Kidney (tissue), 14 donors: Measurements from ENCODE around the gene CHEK2. TPM values are rescaled to one million over a fixed set of nuclear protein-coding genes. Genes with fewer than 3 reads are reported as not detected.
"Not testable (repeated sequence)": the region's sequence is repeated elsewhere in the genome, so short reads cannot be mapped to it uniquely, and the experiment has no call there.

Experiments
- DNase-seq, 5 donors: peaks; one replicate each; pipeline ENCODE4 v3.0.0-alpha.2; 2013 to 2020
- FAIRE-seq: peaks from 2 replicates; lab custom pipeline; 2012; peaks lifted over from hg19 to GRCh38; lab: Jason Lieb, UNC
- H3K27ac ChIP-seq, 2 donors: one replicate each; pipeline ENCODE4 v1.7.0; 2013; ENCODE audit warnings: low read depth in 2 of 2, low read length in 2 of 2, inconsistent platforms in 1 of 2
- H3K27me3 ChIP-seq: one replicate; pipeline ENCODE4 v1.7.1; 2013; ENCODE audit warnings: low read length, inconsistent platforms; ENCODE audit not compliant: control insufficient read depth, insufficient read depth
- H3K36me3 ChIP-seq, 3 donors: one replicate each; pipeline versions ENCODE4 v1.7.0 to v1.7.1; 2013; ENCODE audit warnings: low read length in 3 of 3, control low read depth in 1 of 3, inconsistent platforms in 1 of 3; ENCODE audit not compliant: insufficient read depth in 3 of 3, control insufficient read depth in 2 of 3
- H3K4me1 ChIP-seq, 3 donors: one replicate each; pipeline versions ENCODE4 v1.7.0 to v1.7.1; 2013; ENCODE audit warnings: low read length in 3 of 3, inconsistent platforms in 1 of 3, low read depth in 1 of 3; ENCODE audit not compliant: control insufficient read depth in 2 of 3, insufficient read depth in 2 of 3
- H3K4me3 ChIP-seq, 3 donors: one replicate each; pipeline versions ENCODE4 v1.7.0 to v1.8.1; 2013; ENCODE audit warnings: low read length in 3 of 3, control low read depth in 1 of 3, inconsistent platforms in 1 of 3
- H3K9ac ChIP-seq, 3 donors: one replicate each; pipeline versions ENCODE4 v1.7.0 to v1.7.1; 2013; ENCODE audit warnings: low read length in 3 of 3, control low read depth in 1 of 3, inconsistent platforms in 1 of 3
- H3K9me3 ChIP-seq, 3 donors: one replicate each; pipeline versions ENCODE4 v1.7.0 to v1.7.1; 2013; ENCODE audit warnings: low read length in 3 of 3, control low read depth in 1 of 3, inconsistent platforms in 1 of 3; ENCODE audit not compliant: control insufficient read depth in 2 of 3, insufficient read depth in 1 of 3
- intact Hi-C: fragments of 100-400 bp; cut with DNase I; formaldehyde crosslinking; loops from one replicate; pipeline ENCODE4 v1.11.1; 2022
- polyA plus RNA-seq: library from polyadenylated mRNA; stranded (reverse); fragments of 350-450 nt; fragmentation: Illumina TruSeq; extraction: RNeasy Lipid Tissue Mini Kit (QIAGEN cat#74804); gene quantifications from one replicate; pipeline ENCODE4 v1.2.3, GENCODE V29; 2014; ENCODE audit warnings: low read depth, low replicate concordance; ENCODE audit not compliant: insufficient read depth
- total RNA-seq: library from RNA; stranded (reverse); fragmentation: NEBNext Ultra II Directional; extraction: Animal tissue kit (Norgen Biotek cat#: 25700); gene quantifications from one replicate; pipeline ENCODE4 v1.2.1, GENCODE V29; 2021
- TF ChIP-seq, protein P1 (sequence below): IDR thresholded peaks from 3 replicates; pipeline ENCODE4 v1.5.1; 2012; ENCODE audit warnings: mild to moderate bottlenecking, moderate library complexity, borderline replicate concordance; ENCODE audit not compliant: insufficient read depth; ENCODE audit errors: extremely low read depth
- donor health status: control.
- donor health status: control.
- donor health status: control.
- donor health status: control.
- donor health status: control.
- donor health status: DM: yes; HTN: yes; CAD: no.
- donor health status: Normal renal cell carcinoma (clear cell type).

CHEK2 gene
- total and polyA plus RNA-seq, 2 donors from 2014 or later = 4.6 to 10.1 TPM

GRCh38 chr22:28702891-28703290 is 38.7 kb downstream of the CHEK2 start:
- no peak for DNase-seq
- Histone ChIP-seq H3K36me3 (no peaks in the 10 kb centered on the region), H3K4me3 (no peak overlapping the region), H3K9ac (no peak overlapping the region), H3K9me3 (no peaks in the 10 kb centered on the region), H3K4me1 (no peaks in the 10 kb centered on the region), H3K27ac (no peak overlapping the region), H3K27me3 (no peaks in the 10 kb centered on the region)
- intact Hi-C loops = no loop called here
- TF ChIP-seq, protein P1, sequence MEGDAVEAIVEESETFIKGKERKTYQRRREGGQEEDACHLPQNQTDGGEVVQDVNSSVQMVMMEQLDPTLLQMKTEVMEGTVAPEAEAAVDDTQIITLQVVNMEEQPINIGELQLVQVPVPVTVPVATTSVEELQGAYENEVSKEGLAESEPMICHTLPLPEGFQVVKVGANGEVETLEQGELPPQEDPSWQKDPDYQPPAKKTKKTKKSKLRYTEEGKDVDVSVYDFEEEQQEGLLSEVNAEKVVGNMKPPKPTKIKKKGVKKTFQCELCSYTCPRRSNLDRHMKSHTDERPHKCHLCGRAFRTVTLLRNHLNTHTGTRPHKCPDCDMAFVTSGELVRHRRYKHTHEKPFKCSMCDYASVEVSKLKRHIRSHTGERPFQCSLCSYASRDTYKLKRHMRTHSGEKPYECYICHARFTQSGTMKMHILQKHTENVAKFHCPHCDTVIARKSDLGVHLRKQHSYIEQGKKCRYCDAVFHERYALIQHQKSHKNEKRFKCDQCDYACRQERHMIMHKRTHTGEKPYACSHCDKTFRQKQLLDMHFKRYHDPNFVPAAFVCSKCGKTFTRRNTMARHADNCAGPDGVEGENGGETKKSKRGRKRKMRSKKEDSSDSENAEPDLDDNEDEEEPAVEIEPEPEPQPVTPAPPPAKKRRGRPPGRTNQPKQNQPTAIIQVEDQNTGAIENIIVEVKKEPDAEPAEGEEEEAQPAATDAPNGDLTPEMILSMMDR = no peak
- FAIRE-seq = no peak

- intact Hi-C loops, H3K36me3 ChIP-seq, H3K4me3 ChIP-seq, H3K27ac ChIP-seq, H3K9me3 ChIP-seq, H3K9ac ChIP-seq, H3K27me3 ChIP-seq, FAIRE-seq, H3K4me1 ChIP-seq: not testable (repeated sequence)
- peak in 1 of 5 donors; percentile 10 for DNase-seq
These were observed 48.4 kb downstream of the CHEK2 start for GRCh38 chr22:28693041-28693760.

DNA sequence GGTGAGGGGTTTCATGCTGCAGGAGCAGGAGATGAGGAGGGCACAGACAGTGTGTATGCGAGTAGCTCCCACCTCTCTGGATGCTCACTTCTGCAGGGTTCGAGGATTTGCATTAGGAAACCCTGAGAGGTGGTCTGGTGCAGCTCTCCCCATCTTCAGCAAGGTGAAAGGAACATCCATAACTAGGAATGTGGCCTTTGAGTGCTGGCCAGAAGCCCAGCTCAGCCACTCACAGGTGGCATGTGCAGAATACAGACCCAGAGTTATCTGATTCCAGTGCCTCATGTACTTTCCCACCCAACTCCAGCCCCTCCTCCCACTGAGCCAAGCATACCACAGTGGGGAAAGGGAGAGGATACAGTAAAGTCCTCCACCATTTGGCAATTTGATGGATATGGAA is 51.8 kb downstream of the CHEK2 start:
- H3K4me3 ChIP-seq, H3K4me1 ChIP-seq, H3K9me3 ChIP-seq, H3K27me3 ChIP-seq, H3K36me3 ChIP-seq, H3K27ac ChIP-seq, H3K9ac ChIP-seq, intact Hi-C loops, DNase-seq, FAIRE-seq: not testable (repeated sequence)

- H3K9me3 ChIP-seq, H3K4me3 ChIP-seq, FAIRE-seq, H3K27ac ChIP-seq, intact Hi-C loops, H3K9ac ChIP-seq, H3K36me3 ChIP-seq, H3K27me3 ChIP-seq, DNase-seq, H3K4me1 ChIP-seq: not testable (repeated sequence)
These were observed 58.7 kb downstream of the CHEK2 start for GRCh38 chr22:28682966-28683365.

DNA sequence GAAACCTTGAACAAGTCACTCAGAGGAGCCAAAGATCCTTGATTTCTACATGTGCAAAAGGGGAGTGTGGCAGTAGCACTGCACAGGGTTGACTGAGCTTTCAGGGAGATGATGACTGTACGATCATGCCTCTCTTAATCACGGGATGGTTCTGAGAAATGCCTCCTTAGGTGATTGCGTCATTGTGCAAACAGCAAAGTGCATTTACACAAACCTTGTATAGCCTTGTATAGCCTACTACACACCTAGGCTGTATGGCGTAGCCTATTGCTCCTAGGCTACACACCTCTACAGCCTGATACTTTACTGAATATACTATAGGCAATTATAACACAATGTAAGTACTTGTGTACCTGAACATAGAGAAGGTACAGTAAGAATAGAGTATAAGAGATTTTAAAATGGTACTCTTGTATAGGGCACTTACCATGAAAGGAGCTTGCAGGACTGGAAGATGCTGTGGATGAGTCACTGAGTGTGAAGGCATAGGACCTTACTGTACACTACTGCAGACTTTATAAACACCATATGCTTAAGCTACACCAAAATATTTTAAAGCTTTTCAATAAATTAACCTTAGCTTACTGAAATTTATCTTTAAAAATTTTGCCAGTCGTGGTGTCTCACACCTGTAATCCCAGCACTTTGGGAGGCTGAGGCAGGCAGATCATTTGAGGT is 60.7 kb downstream of the CHEK2 start:
- H3K27me3 ChIP-seq, H3K36me3 ChIP-seq, H3K4me1 ChIP-seq, DNase-seq, intact Hi-C loops, H3K27ac ChIP-seq, FAIRE-seq, H3K4me3 ChIP-seq, H3K9ac ChIP-seq, H3K9me3 ChIP-seq: not testable (repeated sequence)
